Stimulated activated CD8-positive, alpha-beta memory T cell treated with anti-CD3 and anti-CD28 coated beads, Interleukin-15, amount 100 ng/mL, for 4 hours (primary cell): Measurements from ENCODE around the gene TATDN3.
"Not testable (repeated sequence)": the region's sequence is repeated elsewhere in the genome, so short reads cannot be mapped to it uniquely, and the experiment has no call there.

Source experiments
- DNase-seq, 2 donors: peaks; one replicate each; pipeline ENCODE4 v3.0.0-alpha.2; 2020; ENCODE audit warnings: low read depth in 2 of 2

Gene TATDN3

DNA sequence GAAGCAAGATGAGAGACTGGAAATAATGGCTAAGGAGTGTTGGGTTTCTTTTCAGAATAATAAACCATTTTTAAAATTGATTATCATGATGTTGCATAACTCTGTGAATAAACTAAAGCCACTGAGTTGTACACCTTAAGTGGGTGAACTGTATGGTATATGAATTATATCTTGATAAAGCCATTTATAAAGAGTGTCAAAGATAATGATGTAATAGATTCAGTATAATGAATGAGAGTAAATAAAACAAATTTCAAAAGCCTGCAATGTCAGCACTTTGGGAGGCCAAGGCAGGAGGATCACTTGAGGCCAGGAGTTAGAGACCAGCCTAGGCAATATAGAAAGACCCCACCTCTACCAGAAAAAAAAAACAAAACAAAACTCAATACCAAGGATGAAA, 16.5 kb upstream of the TATDN3 start:
- DNase-seq = no peak

DNA sequence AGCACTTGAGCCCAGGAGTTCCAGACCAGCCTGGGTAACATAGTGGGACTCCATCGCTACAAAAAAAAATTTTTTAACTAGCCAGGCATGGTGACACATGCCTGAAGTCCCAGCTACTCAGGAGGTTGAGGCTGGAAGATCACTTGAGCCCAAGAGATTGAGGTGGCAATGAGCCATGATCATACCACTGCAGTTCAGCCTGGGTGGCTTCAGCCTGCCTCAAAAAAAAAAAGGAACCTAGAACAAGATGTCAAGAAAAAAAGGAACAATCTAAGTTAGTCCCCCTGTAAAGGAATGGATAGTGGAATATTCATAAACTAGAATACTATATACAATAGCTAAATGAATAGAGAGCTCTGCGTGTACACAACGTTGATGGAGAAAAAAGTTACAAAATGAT, 14.5 kb upstream of the TATDN3 start:
- DNase-seq = no peak

DNA sequence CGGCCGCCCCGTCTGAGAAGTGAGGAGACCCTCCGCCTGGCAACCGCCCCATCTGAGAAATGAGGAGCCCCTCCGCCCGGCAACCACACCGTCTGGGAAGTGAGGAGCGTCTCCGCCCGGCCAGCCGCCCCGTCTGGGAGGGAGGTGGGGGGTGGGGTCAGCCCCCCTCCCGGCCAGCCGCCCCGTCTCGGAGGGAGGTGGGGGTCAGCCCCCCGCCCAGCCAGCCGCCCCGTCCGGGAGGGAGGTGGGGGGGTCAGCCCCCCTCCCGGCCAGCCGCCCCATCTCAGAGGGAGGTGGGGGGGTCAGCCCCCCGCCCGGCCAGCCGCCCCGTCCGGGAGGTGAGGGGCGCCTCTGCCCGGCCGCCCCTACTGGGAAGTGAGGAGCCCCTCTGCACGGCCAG, 12.6 kb upstream of the TATDN3 start:
- not testable (repeated sequence) for DNase-seq

DNA sequence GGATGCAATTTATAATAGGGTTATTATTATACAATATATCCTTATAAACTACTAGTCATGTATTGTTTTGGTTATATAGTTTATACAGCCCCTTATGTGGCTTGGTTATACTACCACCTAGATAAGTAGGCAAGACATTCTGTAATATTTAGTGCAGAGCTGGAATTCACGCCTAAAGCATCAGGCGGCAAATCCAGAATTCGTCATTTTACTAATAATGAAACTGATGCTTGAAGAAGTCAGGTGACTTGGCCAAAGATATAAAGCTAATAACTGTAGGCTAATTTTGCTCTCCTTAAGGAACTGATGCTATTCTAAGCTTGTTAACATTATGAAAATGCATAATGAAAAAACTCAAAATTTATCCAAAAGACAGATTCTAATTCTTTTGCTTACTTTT, 10.9 kb upstream of the TATDN3 start:
- DNase-seq = no peak

DNA sequence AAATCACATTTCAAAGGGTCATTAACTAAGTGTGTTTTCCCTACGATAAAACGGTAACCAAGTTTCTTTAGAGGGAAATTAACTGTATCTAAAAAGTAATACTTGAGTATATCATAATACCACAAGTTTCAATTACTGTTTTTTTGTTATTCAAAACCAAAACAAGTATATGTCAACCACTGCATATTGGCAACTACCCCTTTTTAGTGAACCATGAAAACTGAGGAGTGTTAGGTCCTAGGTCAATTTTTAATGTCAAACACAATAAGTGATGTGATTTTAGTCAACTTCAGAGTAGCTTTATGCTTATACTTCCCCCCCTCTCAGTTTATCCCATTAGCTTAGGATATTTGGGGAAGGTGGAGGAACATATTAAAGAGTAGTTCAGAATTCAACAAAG, 10.5 kb upstream of the TATDN3 start:
- DNase-seq = no peak

DNA sequence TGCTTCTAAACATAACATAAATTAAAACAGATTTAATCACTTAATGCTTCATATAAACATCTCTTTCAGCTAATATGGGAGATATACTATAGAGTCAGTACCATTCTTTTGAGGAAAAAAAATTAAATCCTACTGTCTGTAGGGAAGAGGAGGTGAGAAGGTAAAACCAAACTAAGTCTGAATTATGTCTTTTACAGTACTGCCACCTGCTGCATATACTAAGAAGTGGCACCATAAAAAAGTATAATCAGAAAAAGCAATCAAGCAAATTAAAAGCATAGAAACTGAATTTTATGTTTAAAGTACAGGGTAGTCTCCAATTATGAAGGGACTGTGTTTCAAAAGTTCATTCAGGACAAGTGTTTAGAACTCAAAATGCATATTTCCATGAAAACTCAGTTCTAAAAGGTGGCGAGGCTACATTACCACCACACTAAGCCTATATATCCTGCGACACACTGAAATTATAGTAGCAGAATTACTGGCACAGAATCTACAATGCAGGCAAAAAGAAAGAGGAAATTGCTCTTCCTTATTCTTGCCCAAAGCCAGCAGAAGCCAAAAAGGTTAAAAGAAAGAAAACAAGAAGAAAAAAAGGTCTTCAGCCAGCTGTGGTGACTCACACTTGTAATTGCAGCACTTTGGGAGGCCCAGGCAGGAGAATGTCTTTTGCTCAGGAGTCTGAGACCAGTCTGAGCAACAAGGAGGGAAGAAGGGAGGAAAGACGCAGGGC, 9.1 kb upstream of the TATDN3 start:
- DNase-seq = no peak

GRCh38 chr1:212783976-212784375, 7.7 kb upstream of the TATDN3 start:
- DNase-seq = no peak

DNA sequence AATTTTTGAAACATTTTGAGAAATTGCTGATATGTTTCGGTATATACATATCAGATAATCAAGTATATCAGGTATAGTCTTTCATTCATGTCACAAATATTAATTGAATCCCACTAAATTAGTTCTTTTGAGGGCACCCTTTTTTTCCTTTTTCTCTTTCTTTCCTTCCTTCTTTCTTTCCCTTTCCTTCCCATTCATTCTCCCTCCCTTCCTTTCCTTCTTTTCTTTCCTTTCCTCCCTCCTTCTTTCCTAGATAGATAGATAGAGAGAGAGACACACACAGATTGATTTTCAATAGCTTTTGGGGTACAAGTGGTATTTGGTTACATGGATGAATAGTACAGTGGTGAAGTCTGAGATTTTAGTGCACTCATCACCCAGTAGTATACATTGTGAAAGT, 5.8 kb upstream of the TATDN3 start:
- no peak for DNase-seq

- no peak for DNase-seq
Measured at GRCh38 chr1:212791261-212791675, 426 bp upstream of the TATDN3 start.

GRCh38 chr1:212792396-212792908, 758 bp downstream of the TATDN3 start:
- DNase-seq = no peak

DNA sequence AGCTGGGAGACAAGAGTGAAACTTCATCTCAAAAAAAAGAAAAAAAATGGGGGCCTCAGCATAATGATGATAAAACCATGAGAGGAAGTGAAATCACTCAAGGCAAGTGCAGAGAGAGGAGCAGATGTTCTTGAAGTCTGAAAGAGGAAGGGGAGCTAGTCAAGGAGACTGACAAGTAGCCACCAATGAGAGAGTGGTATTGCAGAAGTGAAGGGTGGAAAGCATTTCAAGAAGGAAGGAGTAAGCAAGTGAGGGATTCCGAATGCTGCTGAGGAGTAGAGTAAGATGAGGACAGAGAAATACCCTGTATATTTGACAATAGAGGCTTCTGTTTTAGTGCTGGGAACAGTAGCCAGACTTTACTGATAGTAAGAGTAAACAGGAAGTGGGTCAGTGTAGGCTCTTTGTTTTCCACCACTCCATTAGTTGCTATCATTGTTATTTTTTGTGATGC, 2.9 kb downstream of the TATDN3 start:
- no peak for DNase-seq

GRCh38 chr1:212797681-212798080, 6.0 kb downstream of the TATDN3 start:
- DNase-seq = no peak

GRCh38 chr1:212805767-212806166, 14.1 kb downstream of the TATDN3 start:
- DNase-seq = no peak

- no peak for DNase-seq
Measured at GRCh38 chr1:212814537-212815334, 23.0 kb downstream of the TATDN3 start.

GRCh38 chr1:212816567-212817278, 25.0 kb downstream of the TATDN3 start:
- no peak for DNase-seq

DNA sequence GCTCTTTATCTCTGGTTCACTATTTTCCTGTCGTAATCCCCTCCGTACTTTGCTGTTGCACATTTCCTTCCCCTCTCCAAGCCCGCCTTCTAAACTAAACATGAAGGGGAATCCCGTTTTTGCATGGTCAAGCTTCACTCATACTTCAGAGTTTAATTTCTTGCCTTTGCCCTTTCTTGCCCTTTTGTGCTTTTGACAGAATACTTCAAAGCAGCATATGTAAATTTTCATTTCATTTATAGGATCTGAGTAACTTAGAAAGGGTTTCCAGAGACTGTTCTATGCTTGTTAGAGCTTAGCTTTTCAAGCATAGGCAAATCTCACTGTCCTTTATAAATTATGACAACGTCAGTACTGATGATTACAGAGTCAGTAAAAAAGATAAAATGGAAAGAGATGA, 28.0 kb downstream of the TATDN3 start:
- no peak for DNase-seq

DNA sequence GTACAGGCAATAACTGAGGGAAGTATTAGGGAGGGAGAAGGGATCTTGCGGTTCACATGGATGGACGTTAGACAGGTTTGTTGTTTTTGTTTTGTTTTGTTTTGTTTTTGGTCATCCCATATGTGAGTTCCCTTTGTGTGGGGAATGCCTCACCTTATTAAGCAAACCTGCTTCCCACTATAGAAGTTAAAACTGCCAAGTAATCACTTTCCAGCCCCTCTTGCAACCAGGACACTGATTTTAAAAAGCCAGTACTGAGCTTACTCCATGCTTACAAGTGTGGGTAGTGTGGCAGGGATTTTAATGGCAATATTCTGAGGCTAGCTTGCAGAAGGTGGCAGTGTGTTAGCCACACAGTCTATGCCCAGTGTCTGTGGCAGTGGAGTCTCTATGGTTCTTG, 29.3 kb downstream of the TATDN3 start:
- DNase-seq = no peak

- DNase-seq = no peak
Measured at GRCh38 chr1:212822956-212823355, 31.3 kb downstream of the TATDN3 start.

GRCh38 chr1:212824201-212824600, 32.5 kb downstream of the TATDN3 start:
- DNase-seq = no peak

GRCh38 chr1:212825798-212826452, 34.2 kb downstream of the TATDN3 start:
- DNase-seq = no peak

DNA sequence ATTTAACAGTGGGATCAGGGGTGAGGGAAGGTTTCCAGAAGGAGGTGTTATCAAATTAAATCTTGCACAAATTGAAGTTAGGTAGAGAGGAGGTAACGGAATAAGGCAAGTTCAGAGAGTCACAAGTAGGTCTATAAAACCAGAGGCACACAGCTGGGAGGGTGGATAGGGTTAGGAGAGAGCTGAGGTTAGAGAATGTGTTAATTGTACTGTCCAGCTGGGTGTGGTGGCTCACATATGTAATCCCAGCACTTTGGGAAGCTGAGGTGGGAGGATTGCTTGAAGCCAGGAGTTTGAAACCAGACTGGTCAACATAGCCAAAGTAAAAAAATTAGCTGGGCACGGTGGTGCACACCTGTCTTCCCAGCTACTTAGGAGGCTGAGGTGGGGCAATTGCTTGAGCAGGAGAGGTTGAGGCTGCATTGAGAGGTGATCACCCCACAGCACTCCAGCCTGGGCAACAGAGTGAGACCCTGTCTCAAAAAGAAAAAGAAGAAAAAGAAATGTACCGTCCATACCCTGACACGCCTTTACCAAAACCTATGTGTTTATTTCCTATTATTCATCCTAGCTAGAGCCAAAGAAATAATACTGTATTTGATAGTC, 35.6 kb downstream of the TATDN3 start:
- DNase-seq = no peak
